ENCODE measurements around the gene ASPN.

DNA sequence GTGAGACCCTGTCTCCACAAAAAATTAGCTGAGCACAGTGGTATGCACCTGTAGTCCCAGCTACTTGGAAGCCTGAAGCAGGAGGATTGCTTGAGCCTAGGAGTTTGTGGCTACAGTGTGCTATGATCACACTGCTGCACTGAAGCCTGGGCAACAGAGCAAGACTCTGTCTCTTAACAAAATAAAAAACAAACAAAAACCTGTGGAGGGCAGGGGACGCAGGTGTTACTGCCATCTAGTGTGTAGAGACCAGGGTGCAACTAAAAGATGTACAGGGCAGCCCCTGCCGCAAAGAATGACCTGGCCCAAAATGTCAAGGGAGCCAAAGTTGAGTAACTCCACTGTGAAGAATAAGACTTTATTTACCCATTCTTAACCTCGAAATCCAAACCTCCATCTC, 27.1 kb downstream of the ASPN start:
- TF ChIP-seq EP300 (conservative IDR thresholded peaks at IDR 0.05; ENCODE audit: poor library complexity, severe bottlenecking) (no peak), CTCF (IDR thresholded peaks at IDR 0.05; ENCODE audit: poor library complexity, severe bottlenecking) (no peak), POLR2AphosphoS5 (IDR thresholded peaks at IDR 0.05) (no peak), RAD21 (conservative IDR thresholded peaks at IDR 0.05) (no peak), EZH2 (IDR thresholded peaks at IDR 0.05; ENCODE audit: borderline replicate concordance, insufficient read depth, low read length, poor library complexity, severe bottlenecking) (no peak), TAF1 (IDR thresholded peaks at IDR 0.05; ENCODE audit: low read depth) (no peak)

Measured in neural cell (in vitro differentiated cells).